IMR-90 (cell line): ENCODE results near the gene FBLIM1. TPM values are rescaled to one million over a fixed set of nuclear protein-coding genes. Genes with fewer than 3 reads are reported as not detected.

Source experiments
- ATAC-seq: fragments of 200-7000 bp; cut with Tn5 transposase; 2 replicates; pipeline ENCODE4 v1.9.1; 2020; ENCODE audit warnings: low read depth, mild to moderate bottlenecking, moderate library complexity
- BruUV-seq: library from RNA; stranded (reverse); fragments of 400-500 nt; replicated peaks from 2 replicates; lab custom pipeline; 2021; lab: Mats Ljungman, UMichigan
- CTCF ChIA-PET: fragments of 300-600 bp; formaldehyde crosslinking; extraction: SDS; loops from one replicate; lab custom pipeline; 2021; ENCODE audit warnings: antibody characterized with exemption; lab: Yijun Ruan, JAX
- POLR2A ChIA-PET: fragments of 300-600 bp; sonication (Branson Sonifier 250); formaldehyde crosslinking; loops from one replicate; lab custom pipeline; 2022; ENCODE audit warnings: antibody characterized with exemption; ENCODE audit not compliant: unreplicated experiment; lab: Charles Lee
- DNase-seq: peaks from one replicate; pipeline ENCODE4 v3.0.0; 2013
- H2AFZ ChIP-seq: replicated peaks from 2 replicates; pipeline ENCODE3; 2013; ENCODE audit warnings: low read length, mild to moderate bottlenecking; ENCODE audit not compliant: poor library complexity
- H2AK5ac ChIP-seq: 2 replicates; pipeline ENCODE4 v1.6.1; 2013; ENCODE audit warnings: low read depth, low read length, inconsistent platforms
- H2AK9ac ChIP-seq: replicated peaks from 2 replicates; pipeline ENCODE3; 2013; ENCODE audit warnings: mild to moderate bottlenecking, low read depth, low read length, moderate library complexity; ENCODE audit not compliant: poor library complexity
- H2BK120ac ChIP-seq: 2 replicates; pipeline ENCODE4 v1.6.1; 2013; ENCODE audit warnings: low read depth, low read length, inconsistent platforms
- H2BK15ac ChIP-seq: 3 replicates; pipeline ENCODE4 v1.6.1; 2013; ENCODE audit warnings: low read depth, low read length, inconsistent platforms
- H2BK20ac ChIP-seq: 2 replicates; pipeline ENCODE4 v1.6.1; 2013; ENCODE audit warnings: low read depth, mild to moderate bottlenecking, inconsistent platforms, low read length, moderate library complexity
- H2BK5ac ChIP-seq: 2 replicates; pipeline ENCODE4 v1.6.1; 2013; ENCODE audit warnings: mild to moderate bottlenecking, low read depth, low read length, inconsistent platforms; ENCODE audit not compliant: poor library complexity, severe bottlenecking
- H3K14ac ChIP-seq: replicated peaks from 2 replicates; pipeline ENCODE4 v1.6.1; 2013; ENCODE audit warnings: low read depth, low read length, inconsistent platforms
- H3K18ac ChIP-seq: 2 replicates; pipeline ENCODE4 v1.6.1; 2013; ENCODE audit warnings: low read depth, low read length, control low read depth
- H3K23ac ChIP-seq: 2 replicates; pipeline ENCODE4 v1.6.1; 2013; ENCODE audit warnings: low read depth, low read length, inconsistent platforms
- H3K27ac ChIP-seq: 2 replicates; pipeline ENCODE4 v1.5.1; 2013; ENCODE audit warnings: mild to moderate bottlenecking, control low read depth, low read length; ENCODE audit not compliant: insufficient read depth
- H3K27me3 ChIP-seq: 2 replicates; pipeline ENCODE4 v1.6.1; 2013; ENCODE audit warnings: low read length; ENCODE audit not compliant: control insufficient read depth, insufficient read depth
- H3K36me3 ChIP-seq: 2 replicates; pipeline ENCODE4 v1.6.1; 2013; ENCODE audit warnings: low read length, mixed read lengths; ENCODE audit not compliant: control insufficient read depth, insufficient read depth
- H3K4ac ChIP-seq: 2 replicates; pipeline ENCODE4 v1.6.1; 2013; ENCODE audit warnings: low read depth, low read length, inconsistent platforms
- H3K4me1 ChIP-seq: 2 replicates; pipeline ENCODE4 v1.6.1; 2013; ENCODE audit warnings: low read length, mixed read lengths; ENCODE audit not compliant: control insufficient read depth, insufficient read depth
- H3K4me2 ChIP-seq: 2 replicates; pipeline ENCODE4 v1.6.1; 2013; ENCODE audit warnings: low read depth, mild to moderate bottlenecking, control low read depth, low read length, moderate library complexity
- H3K4me3 ChIP-seq: 2 replicates; pipeline ENCODE4 v1.5.1; 2013; ENCODE audit warnings: low read depth, mild to moderate bottlenecking, control low read depth, low read length, moderate library complexity; ENCODE audit not compliant: insufficient read depth
- H3K56ac ChIP-seq: 2 replicates; pipeline ENCODE4 v1.6.1; 2013; ENCODE audit warnings: low read length, inconsistent platforms; ENCODE audit not compliant: insufficient read depth; ENCODE audit errors: extremely low read depth
- H3K79me1 ChIP-seq, 2 experiments: 2 replicates each; pipeline ENCODE4 v1.6.1; 2013; ENCODE audit warnings: low read length in 2 of 2, inconsistent platforms in 1 of 2, low read depth in 1 of 2
- H3K9ac ChIP-seq: 2 replicates; pipeline ENCODE4 v1.6.1; 2013; ENCODE audit warnings: low read depth, low read length, control low read depth
- H3K9me1 ChIP-seq: 2 replicates; pipeline ENCODE4 v1.6.1; 2013; ENCODE audit warnings: low read length, inconsistent platforms; ENCODE audit not compliant: insufficient read depth
- H3K9me3 ChIP-seq: 2 replicates; pipeline ENCODE4 v1.6.1; 2013; ENCODE audit warnings: low read length; ENCODE audit not compliant: control insufficient read depth, insufficient read depth
- H4K20me1 ChIP-seq: 2 replicates; pipeline ENCODE4 v1.6.1; 2013; ENCODE audit warnings: low read length, inconsistent platforms; ENCODE audit not compliant: insufficient read depth
- H4K5ac ChIP-seq: 2 replicates; pipeline ENCODE4 v1.6.1; 2013; ENCODE audit warnings: mild to moderate bottlenecking, low read depth, low read length, control low read depth
- H4K8ac ChIP-seq, 2 experiments: 2 replicates each; pipeline ENCODE4 v1.6.1; 2013; ENCODE audit warnings: low read depth in 2 of 2, low read length in 2 of 2, control low read depth in 1 of 2, inconsistent platforms in 1 of 2
- H4K91ac ChIP-seq: 2 replicates; pipeline ENCODE4 v1.6.1; 2013; ENCODE audit warnings: low read depth, low read length, inconsistent platforms; ENCODE audit not compliant: insufficient read depth
- CEBPB ChIP-seq: IDR thresholded peaks from 2 replicates; pipeline ENCODE4 v1.6.1; 2012; ENCODE audit warnings: low read depth, low read length, improper control_type of control experiment
- FOS ChIP-seq: fragments of 150-350 bp; IDR thresholded peaks from 2 replicates; pipeline ENCODE4 v1.6.1; 2016; ENCODE audit warnings: low read depth, low read length
- MXI1 ChIP-seq: IDR thresholded peaks from 2 replicates; pipeline ENCODE4 v1.6.1; 2012; ENCODE audit warnings: low read depth, mild to moderate bottlenecking, low read length, moderate library complexity, borderline replicate concordance
- RAD21 ChIP-seq: IDR thresholded peaks from 2 replicates; pipeline ENCODE4 v1.6.1; 2012; ENCODE audit warnings: low read length, improper control_type of control experiment
- WGBS, 2 experiments: methylation state at CpG; one replicate each; pipeline versions ENCODE4 v1.1.5 to v1.1.7; 2013; ENCODE audit warnings: missing lambda C conversion rate in 2 of 2; ENCODE audit not compliant: insufficient read length in 1 of 2; ENCODE audit errors: extremely low coverage in 2 of 2; 5-methylcytosine and 5-hydroxymethylcytosine counted together
- dilution Hi-C: fragments of 300-500 bp; cut with HindIII; formaldehyde crosslinking; loops from one replicate; pipeline ENCODE4 v1.14.3; 2018; ENCODE audit warnings: low sequenced_read_pairs; ENCODE audit not compliant: unreplicated experiment
- in situ Hi-C: fragments of 300-500 bp; cut with MboI; formaldehyde crosslinking; loops from 3 replicates; pipeline ENCODE4 v1.14.3; 2019; ENCODE audit warnings: low sequenced_read_pairs, inconsistent platforms, mixed read lengths
- intact Hi-C: fragments of 100-400 bp; cut with micrococcal nuclease; formaldehyde crosslinking; loops from 2 replicates; pipeline ENCODE4 v1.10.0; 2022
- polyA plus RNA-seq, 3 experiments: library from polyadenylated mRNA; depleted of rRNA; stranded (reverse); fragments of >200 nt; gene quantifications; 2 replicates each; pipeline ENCODE4 v1.2.3, GENCODE V29; 2012; ENCODE audit warnings: low replicate concordance in 1 of 3
- total RNA-seq: library from RNA; depleted of rRNA; stranded (reverse); fragments of >200 nt; gene quantifications from 2 replicates; pipeline ENCODE4 v1.2.3, GENCODE V29; 2012

FBLIM1 gene
- total and polyA plus RNA-seq, 2 of the 4 experiments (the other 2 are of a cell fraction): 52.2 to 140 TPM

DNA sequence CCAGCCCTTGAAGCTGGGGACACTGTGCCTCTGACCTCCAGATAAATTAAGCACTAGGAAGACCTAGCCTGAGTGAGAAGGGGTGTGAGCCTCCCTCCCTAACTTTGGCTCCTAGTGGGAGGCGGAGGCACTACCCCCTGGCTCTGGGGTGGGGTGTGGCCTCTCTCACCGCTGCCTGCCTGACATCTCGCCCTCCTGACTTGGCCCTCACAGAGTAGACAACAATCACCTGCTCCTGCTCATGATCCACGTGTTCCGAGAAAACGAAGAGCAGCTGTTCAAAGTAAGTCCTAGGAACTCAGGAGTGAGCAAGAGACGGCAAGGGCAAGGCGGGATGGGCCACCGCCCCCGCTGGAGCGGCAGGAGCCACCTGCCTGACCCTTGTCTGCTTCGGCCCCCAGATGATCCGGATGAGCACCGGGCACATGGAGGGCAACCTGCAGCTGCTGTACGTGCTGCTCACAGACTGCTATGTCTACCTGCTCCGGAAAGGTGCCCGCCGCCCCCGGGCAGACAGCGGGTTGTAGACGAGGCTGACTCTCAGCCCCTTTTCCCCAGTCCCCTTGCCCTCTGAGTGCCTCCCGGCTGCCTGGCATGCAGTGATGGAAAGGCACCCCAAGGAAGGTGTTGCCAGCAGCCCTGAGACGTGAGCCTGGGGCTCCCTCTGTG lies 30.6 kb upstream of the FBLIM1 start:
- Histone ChIP-seq H4K20me1 (no peaks in the 10 kb centered on the region), H2BK15ac (no peak overlapping the region), H3K4me1 (no peaks in the 10 kb centered on the region), H3K36me3 (peaks cover 80% of the 10 kb centered on the region), H2BK120ac (no peak overlapping the region), H4K5ac (no peak overlapping the region), H3K4ac (no peak overlapping the region), H3K79me1 (peaks cover 3% of the 10 kb centered on the region in 2 experiments; a peak in 2 of 4 replicates), H3K9me3 (no peaks in the 10 kb centered on the region), H3K14ac (no peak overlapping the region), H2AFZ (no peak overlapping the region), H3K4me2 (no peak overlapping the region), H3K9ac (no peak overlapping the region), H2AK5ac (no peak overlapping the region), H3K23ac (no peak overlapping the region), H3K4me3 (no peak overlapping the region), H4K8ac (no peak overlapping the region), H3K9me1 (no peaks in the 10 kb centered on the region), H4K91ac (no peak overlapping the region), H3K56ac (no peak overlapping the region), H2BK20ac (no peak overlapping the region), H3K27ac (no peak overlapping the region), H3K27me3 (no peaks in the 10 kb centered on the region), H2AK9ac (no peak overlapping the region), H2BK5ac (no peak overlapping the region), H3K18ac (no peak overlapping the region)
- 89% methylated on average over 13 of the region's 23 CpGs; no CpG with 5 or more reads in 1 of the 2 experiments for WGBS, 2 experiments
- in situ Hi-C loops (no loop called here), intact Hi-C loops (no loop called here), dilution Hi-C loops (no loop called here)
- ATAC-seq (no peak), DNase-seq (no peak)
- CTCF ChIA-PET: no interaction called here
- POLR2A ChIA-PET: no interaction called here
- BruUV-seq: no TSS peak
- TF ChIP-seq FOS (no peak), RAD21 (no peak), CEBPB (no peak), MXI1 (no peak)
